GM12891 (cell line): ENCODE measurements around the gene ZBTB20.

Experiments used
- PAX5 ChIP-seq: IDR thresholded peaks from 2 replicates; pipeline ENCODE4 v1.6.1; 2011; ENCODE audit warnings: low read length, moderate library complexity, mild to moderate bottlenecking; ENCODE audit not compliant: insufficient read depth, severe bottlenecking
- POLR2A ChIP-seq: IDR thresholded peaks from 2 replicates; pipeline ENCODE4 v1.6.1; 2011; ENCODE audit warnings: low read depth, low read length, control low read depth
- POLR2AphosphoS5 ChIP-seq: IDR thresholded peaks from 2 replicates; pipeline ENCODE4 v1.6.1; 2011; ENCODE audit warnings: low read depth, low read length, control low read depth
- POU2F2 ChIP-seq: IDR thresholded peaks from 2 replicates; pipeline ENCODE4 v1.6.1; 2011; ENCODE audit warnings: low read depth, mild to moderate bottlenecking, control low read depth, low read length, moderate library complexity
- SPI1 ChIP-seq: IDR thresholded peaks from 2 replicates; pipeline ENCODE4 v1.6.1; 2011; ENCODE audit warnings: low read depth, low read length, control low read depth
- TAF1 ChIP-seq: IDR thresholded peaks from 2 replicates; pipeline ENCODE4 v1.6.1; 2011; ENCODE audit warnings: low read depth, low read length, control low read depth

DNA sequence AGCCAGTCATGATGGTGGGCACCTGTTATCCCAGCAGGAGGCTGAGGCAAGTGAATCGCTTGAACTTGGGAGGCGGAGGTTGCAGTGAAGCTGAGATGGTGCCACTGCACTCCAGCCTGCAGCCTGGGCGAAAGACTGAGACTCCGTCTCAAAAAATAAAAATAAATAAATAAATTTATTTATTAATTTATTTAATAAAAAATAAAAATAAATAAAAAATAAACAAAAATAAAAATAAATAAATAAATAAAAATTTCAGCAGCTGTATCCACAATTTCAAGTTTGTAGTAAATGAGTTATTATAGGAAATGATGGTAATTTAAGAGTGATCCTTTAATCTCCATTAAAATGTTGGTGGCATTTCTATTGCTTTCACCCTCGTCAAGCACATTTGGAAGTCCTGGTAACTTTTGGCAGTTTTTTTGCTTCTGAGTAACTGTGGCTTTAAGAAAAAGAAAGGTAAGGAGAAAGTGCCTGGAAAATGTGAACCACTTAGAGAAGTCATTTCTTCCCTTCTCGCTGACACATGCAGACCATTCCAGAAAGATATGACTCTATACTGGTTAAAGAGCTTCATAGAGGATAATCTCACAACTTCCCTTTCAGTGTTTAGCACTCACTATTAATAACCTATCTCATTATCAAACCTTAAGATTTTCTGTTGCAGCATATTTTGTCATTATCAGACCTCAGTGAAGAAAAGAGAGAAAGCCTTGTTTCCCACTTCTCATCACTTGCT, 556.6 kb downstream of the ZBTB20 start:
- TF ChIP-seq POLR2A, result no peak
- no peak for TF ChIP-seq TAF1
- no peak for TF ChIP-seq POLR2AphosphoS5
- no peak for TF ChIP-seq PAX5
- TF ChIP-seq SPI1, result no peak
- no peak for TF ChIP-seq POU2F2
